Breast epithelium (tissue), 4 donors: ENCODE measurements around the gene OR1L1. TPM values are rescaled to one million over a fixed set of nuclear protein-coding genes. Genes with fewer than 3 reads are reported as not detected.

Experiments used
- DNase-seq, 2 donors: peaks; one replicate each; pipeline ENCODE4 v3.0.0-alpha.2; 2019; ENCODE audit warnings: low spot score in 2 of 2
- H3K27ac ChIP-seq, 2 donors: fragments of 200-600 bp; sonication (generic) in 1 of 2; one replicate each; pipeline ENCODE4 v1.5.1; 2016 to 2019; ENCODE audit warnings: mild to moderate bottlenecking in 1 of 2
- H3K27me3 ChIP-seq, 2 donors: fragments of 200-600 bp; sonication (generic) in 1 of 2; one replicate each; pipeline versions ENCODE4 v1.5.1 to v1.6.0; 2017 to 2019; ENCODE audit warnings: control low read depth in 1 of 2, mild to moderate bottlenecking in 1 of 2
- H3K36me3 ChIP-seq: fragments of 200-600 bp; one replicate; pipeline ENCODE4 v1.5.1; 2019
- H3K4me1 ChIP-seq, 2 donors: fragments of 200-600 bp; sonication (generic); one replicate each; pipeline ENCODE4 v1.5.1; 2016 to 2019; ENCODE audit warnings: control low read depth in 1 of 2
- H3K4me3 ChIP-seq, 3 donors: fragments of 200-600 bp; sonication (generic); 1 replicate in 2 of 3; 2 replicates in 1 of 3; pipeline ENCODE4 v1.5.1; 2016 to 2019; ENCODE audit warnings: mild to moderate bottlenecking in 3 of 3, moderate library complexity in 2 of 3
- H3K9me3 ChIP-seq, 2 donors: fragments of 200-600 bp; sonication (generic) in 1 of 2; one replicate each; pipeline ENCODE4 v1.5.1; 2016 to 2019; ENCODE audit warnings: control low read depth in 1 of 2
- CTCF ChIP-seq, 3 donors: fragments of 450-650 bp; IDR thresholded peaks; one replicate each; pipeline ENCODE4 v1.5.1; 2016 to 2017; ENCODE audit warnings: antibody characterized with exemption in 3 of 3, mild to moderate bottlenecking in 3 of 3, moderate library complexity in 3 of 3
- POLR2A ChIP-seq: fragments of 450-650 bp; IDR thresholded peaks from one replicate; pipeline ENCODE4 v1.6.1; 2016; ENCODE audit warnings: antibody characterized with exemption, mild to moderate bottlenecking, moderate library complexity
- POLR2AphosphoS5 ChIP-seq, 3 donors: sonication (generic); formaldehyde crosslinking; IDR thresholded peaks; one replicate each; pipeline ENCODE4 v1.6.1; 2017; ENCODE audit warnings: antibody characterized with exemption in 3 of 3
- intact Hi-C: fragments of 100-400 bp; cut with DNase I; formaldehyde crosslinking; loops from one replicate; pipeline ENCODE4 v1.15.1; 2023; ENCODE audit warnings: low total_unique reads
- total RNA-seq, 3 donors: library from RNA; depleted of rRNA; stranded (reverse); fragments of >200 nt; gene quantifications; one replicate each; pipeline ENCODE4 v1.1.0, GENCODE V29; 2016

Gene OR1L1
- total RNA-seq, 3 donors from 2014 or later, result not detected

DNA sequence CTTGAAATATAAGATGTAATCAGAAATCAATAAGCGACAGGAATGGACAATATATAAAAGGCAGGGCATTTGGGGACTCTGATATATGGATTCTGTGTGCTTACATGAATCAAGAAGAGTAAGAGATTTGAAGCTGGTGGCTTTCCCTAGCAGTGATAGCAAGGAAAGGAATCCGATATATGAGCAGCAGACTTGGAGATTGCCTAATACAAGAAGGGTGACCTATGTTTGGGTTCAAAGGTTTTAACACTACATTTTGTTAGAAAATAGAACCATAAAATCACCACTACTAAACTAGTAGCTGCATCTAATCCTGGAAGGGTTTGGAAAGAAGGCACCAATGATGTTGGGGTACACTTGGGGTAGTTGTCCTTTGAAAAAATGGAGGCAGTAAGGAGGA lies 11.0 kb downstream of the OR1L1 start:
- Histone ChIP-seq H3K4me3 (no peak overlapping the region), H3K27ac (no peak overlapping the region), H3K9me3 (peaks cover 13 to 19% of the 10 kb centered on the region in 2 donors), H3K27me3 (no peaks in the 10 kb centered on the region), H3K36me3 (no peaks in the 10 kb centered on the region), H3K4me1 (no peaks in the 10 kb centered on the region)
- TF ChIP-seq CTCF (IDR thresholded peaks at IDR 0.05) (no peak), POLR2AphosphoS5 (IDR thresholded peaks at IDR 0.05) (no peak), POLR2A (no peak)
- DNase-seq, result no peak
- intact Hi-C loops, result no loop called here

- Histone ChIP-seq H3K4me1 (no peaks in the 10 kb centered on the region), H3K9me3 (no peaks in the 10 kb centered on the region), H3K27me3 (no peaks in the 10 kb centered on the region), H3K4me3 (no peak overlapping the region), H3K27ac (no peak overlapping the region), H3K36me3 (no peaks in the 10 kb centered on the region)
- intact Hi-C loops, result no loop called here
- DNase-seq, result no peak
- no peak for TF ChIP-seq POLR2A
- no peak for TF ChIP-seq CTCF (IDR thresholded peaks at IDR 0.05)
- no peak for TF ChIP-seq POLR2AphosphoS5 (IDR thresholded peaks at IDR 0.05)
Observed at GRCh38 chr9:122684851-122685250, 23.3 kb downstream of the OR1L1 start.

DNA sequence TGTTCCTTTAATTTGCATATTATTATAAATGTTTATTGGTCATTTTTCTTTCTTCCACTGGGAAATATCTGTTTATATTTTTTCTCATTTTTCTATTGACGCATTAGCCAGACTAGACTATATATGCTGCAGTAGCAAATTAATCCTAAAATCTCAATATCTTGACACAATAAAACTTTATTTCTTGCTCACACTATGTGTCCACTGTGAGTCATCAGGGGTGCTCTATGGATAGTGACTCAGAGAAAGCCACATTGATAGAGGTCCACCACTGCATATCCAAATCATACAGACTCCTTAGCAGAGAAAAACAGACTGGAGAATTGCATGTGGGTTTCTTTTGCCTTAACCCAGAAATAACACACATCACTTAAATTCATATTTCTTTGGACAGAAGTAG lies 34.2 kb downstream of the OR1L1 start:
- DNase-seq, result no peak
- intact Hi-C loops, result loop anchor here (5.0 kb wide), 1 partner anchor 677 kb away; no protein-coding TSS in a partner anchor

More for the DNA sequence above, 34.2 kb downstream of the OR1L1 start:
- Histone ChIP-seq H3K4me3 (no peak overlapping the region), H3K4me1 (no peaks in the 10 kb centered on the region), H3K9me3 (peaks cover 4 to 7% of the 10 kb centered on the region in 2 donors), H3K27me3 (no peaks in the 10 kb centered on the region), H3K27ac (no peak overlapping the region), H3K36me3 (no peaks in the 10 kb centered on the region)
- TF ChIP-seq POLR2AphosphoS5 (IDR thresholded peaks at IDR 0.05) (no peak), POLR2A (no peak), CTCF (IDR thresholded peaks at IDR 0.05) (no peak)

Other genes with a start within 250 kb of the OR1L1 start
- not detected for gene OR1J1, start 183.8 kb upstream of the OR1L1 start, total RNA-seq
- gene OR1J2, start 150.9 kb upstream of the OR1L1 start, total RNA-seq, result not detected
- not detected for gene OR1J4, start 142.6 kb upstream of the OR1L1 start, total RNA-seq
- gene OR1N1, start 134.4 kb upstream of the OR1L1 start, total RNA-seq, result not detected
- under 1 TPM in 1 of 3 donors, not detected in 2; 0.73 TPM for gene OR1N2, start 108.6 kb upstream of the OR1L1 start, total RNA-seq
- gene OR1L8, start 78.3 kb upstream of the OR1L1 start, total RNA-seq, result under 1 TPM in 2 of 3 donors, not detected in 1; 0.44 to 0.48 TPM
- gene OR1Q1, start 47.0 kb upstream of the OR1L1 start, total RNA-seq, result under 1 TPM in 1 of 3 donors, not detected in 2; 0.44 TPM
- not detected for gene OR1B1, start 4.1 kb upstream of the OR1L1 start, total RNA-seq
- gene OR1L3, start 13.4 kb downstream of the OR1L1 start, total RNA-seq, result not detected
- not detected for gene OR1L4, start 62.3 kb downstream of the OR1L1 start, total RNA-seq
- not detected for gene OR1L6, start 80.6 kb downstream of the OR1L1 start, total RNA-seq
- not detected for gene OR5C1, start 127.2 kb downstream of the OR1L1 start, total RNA-seq
- not detected for gene OR1K1, start 138.4 kb downstream of the OR1L1 start, total RNA-seq
- gene PDCL, start 166.9 kb downstream of the OR1L1 start, total RNA-seq, result 10 to 100 TPM; 14.2 to 24.9 (median 23.7) TPM
- gene RC3H2, start 243.6 kb downstream of the OR1L1 start, total RNA-seq, result 10 to 100 TPM; 38.6 to 44.6 (median 41.6) TPM